ENCODE measurements around the gene LUM.
"Not testable (repeated sequence)": the region's sequence is repeated elsewhere in the genome, so short reads cannot be mapped to it uniquely, and the experiment has no call there.

LUM gene

DNA sequence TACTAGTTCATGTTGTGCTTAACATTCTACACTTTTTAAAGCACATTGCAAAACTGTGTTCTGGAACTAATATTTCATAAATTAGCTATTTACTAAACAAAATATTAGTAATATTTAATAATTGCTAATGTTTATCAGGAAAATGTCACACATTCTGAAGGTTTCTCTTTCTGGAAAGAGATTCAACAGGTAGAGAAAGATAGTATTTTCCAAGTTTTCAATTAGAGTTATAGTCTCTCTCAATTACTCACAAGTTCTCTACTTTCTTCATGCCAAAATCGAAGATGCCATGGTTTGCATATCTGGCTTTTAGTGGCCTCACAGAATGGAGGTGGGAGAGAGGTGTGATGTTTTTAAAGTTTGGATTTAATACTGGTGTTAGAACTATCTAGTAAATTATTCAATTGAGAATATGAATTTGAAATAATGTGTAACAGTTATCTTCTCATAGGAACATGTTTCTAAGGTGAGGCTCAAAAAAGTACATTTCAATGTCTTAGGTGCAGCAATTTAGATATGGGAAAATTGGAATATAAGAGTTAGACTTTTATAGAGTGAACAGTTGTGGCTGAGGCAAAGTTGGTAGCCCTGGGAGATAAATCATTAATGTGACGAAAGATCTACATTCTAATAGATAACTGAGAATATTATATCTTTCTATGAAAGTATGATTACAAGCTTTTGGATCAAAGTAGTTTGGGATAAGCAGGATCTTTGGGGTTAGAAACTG is 1.5 kb downstream of the LUM start:
- DNase-seq (ENCODE audit: low read depth): no peak

DNA sequence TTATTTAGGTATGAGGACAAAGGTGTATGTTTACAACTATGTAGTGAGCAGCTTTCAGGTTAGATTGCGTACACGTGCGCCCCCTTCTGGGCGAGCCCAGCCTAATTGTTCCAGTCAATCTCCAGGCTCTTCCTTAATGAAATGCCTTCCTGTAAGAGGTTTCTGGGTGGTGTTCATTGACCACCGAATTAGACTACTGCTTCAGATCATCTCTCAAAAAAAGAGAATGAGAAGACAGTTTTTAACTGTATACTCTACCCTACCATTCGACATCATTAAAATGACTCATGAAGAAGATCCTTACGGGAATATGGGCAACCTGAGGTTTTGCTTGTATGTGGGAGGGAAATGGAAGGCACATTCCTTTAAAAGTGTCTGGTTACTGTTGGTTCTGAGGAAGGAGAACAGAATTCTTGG is 2.1 kb downstream of the LUM start:
- peak; percentile 0 for DNase-seq (ENCODE audit: low read depth)

DNA sequence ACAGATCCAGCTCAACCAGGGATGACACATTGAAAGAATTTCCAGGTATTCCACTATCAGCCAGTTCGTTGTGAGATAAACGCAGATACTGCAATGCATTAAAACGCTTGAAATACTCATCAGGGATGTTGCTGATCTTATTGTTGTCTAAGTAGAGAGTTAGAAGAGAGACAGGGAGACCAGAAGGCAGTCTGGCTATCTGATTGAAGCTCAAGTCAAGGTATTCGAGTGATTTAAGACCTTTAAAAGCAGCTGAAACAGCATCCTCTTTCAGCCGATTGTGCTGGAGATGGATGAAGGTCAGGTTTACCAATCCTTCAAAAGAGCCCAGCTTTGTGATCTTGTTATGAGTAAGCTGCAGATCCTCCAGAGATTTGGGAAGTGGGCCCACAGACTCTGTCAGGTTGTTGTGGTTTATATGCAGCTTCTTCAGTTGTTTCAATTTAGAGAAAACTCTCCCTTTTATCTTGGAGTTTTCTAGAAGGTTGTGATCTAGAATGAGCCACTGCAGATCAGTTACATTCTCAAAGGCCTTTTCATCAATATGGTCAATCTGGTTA is 3.0 kb downstream of the LUM start:
- no peak for DNase-seq (ENCODE audit: low read depth)

DNA sequence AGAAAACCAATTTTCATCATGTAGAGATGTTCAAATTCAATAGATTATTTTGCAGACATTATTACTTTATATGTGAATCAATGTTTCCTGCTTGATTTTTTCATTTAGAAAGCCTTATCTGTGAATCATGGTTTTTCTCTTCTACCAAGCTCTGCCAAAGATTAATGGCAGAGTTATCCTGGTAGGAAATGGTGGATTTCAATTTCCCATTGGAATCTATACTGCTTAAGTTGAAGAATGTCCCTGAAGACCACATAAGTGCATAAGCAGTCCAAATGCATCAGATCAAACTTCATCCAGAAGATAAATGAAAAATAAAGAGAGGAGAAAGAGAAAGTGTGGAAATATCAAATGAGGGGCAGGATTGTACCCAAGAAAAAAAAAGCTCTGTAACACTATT is 5.0 kb downstream of the LUM start:
- DNase-seq (ENCODE audit: low read depth): no peak

DNA sequence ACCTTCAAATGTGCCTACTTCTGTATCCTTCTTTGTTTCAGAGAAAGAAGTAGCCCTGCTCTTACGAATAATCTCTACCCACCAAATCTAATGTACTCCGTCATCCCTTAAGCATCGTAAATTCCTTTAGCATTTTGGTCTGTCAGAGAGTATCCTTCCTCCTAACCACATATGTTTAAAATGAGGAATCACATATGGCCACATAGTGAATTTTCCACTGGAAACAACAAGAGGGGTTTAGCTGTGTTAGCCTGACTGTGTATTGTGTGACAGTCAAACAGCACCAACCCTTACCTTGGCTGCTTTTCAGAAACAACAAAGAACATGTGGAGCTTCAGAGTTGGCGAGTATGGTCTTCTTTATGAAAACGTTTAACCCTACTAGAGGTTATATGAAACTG is 5.5 kb downstream of the LUM start:
- DNase-seq (ENCODE audit: low read depth): no peak

DNA sequence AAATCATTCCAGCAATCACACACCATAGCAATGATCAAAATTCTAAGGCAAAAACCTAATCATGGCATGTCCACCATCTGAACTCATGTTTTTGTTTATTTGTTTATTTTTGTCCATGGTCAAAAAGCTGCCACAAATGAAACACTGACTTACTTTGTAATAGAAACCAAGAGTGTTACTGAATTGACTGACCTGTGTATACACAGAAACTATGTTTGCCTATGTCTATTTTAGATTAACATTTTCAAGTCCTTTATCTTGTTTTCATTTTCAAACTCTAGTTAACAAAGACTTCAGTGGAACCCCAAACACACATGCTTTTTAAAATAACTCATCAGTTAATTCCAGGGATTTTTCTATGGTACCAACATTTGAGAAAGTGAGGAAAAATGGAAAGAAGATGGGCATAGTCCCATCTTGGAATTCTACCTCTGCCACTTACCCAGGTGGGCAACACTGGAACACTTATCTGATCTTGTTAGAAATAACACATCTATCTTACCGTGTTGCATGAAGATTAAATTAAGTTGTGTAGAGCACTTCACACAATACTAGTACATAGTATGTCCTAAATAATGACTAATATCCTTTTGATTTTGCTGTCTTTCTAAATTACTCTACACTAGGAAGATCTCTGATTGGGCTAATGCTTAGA is 6.4 kb downstream of the LUM start:
- no peak for DNase-seq (ENCODE audit: low read depth)

DNA sequence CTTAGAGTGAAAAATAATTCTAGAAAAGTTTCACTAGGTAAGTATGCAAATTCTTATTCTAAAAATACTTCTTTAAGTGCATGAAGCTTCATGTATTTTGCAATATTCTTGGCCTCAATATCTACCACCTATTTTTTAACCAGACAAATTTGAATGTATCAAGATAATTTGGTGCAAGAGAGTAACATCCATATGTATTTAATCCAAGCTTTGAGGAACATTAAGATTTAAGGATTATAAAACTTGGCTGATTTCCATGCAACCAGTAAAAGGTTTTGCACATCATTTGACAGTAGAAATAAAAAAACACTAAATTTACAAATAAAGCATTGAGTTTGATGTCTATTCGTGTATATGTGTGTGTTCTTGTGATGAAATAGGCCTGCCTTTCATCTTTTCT is 7.7 kb downstream of the LUM start:
- DNase-seq (ENCODE audit: low read depth): no peak

DNA sequence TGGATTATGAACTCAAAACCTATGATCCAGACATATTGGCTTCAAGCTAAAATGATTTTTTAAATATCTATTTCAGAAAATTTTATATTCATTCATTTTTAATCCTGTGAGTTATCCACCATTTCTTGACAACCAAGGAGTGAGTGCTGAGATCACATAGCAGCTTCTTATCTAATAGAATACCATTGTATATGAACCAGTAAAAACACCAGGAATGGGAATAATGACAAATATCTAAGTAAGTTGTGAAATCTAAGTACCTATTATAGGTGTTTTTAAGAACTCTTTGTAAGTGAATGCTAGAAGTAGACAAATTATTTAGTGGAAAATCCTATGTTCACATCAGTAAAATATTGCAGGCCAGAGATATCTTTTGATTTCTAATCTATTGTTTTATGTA is 8.2 kb downstream of the LUM start:
- DNase-seq (ENCODE audit: low read depth): no peak

DNA sequence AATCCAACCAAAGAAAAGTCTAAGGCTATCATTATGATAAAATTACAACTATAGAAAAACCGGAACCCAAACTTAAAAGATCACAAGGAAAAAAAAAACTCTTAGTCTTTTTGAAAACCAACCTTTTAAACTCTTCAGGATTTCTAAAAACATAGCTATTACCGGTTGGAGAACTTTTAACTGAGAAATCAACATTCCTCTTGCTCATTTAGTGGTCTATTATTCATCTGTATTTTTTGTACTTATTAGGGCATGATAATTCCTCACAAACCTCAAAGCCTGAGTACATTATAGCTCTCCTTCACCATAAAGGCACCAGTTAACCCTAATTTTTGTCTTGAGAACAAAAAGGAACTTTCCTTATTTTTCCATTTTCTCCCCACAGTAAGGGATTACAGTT is 10.4 kb downstream of the LUM start:
- no peak for DNase-seq (ENCODE audit: low read depth)

DNA sequence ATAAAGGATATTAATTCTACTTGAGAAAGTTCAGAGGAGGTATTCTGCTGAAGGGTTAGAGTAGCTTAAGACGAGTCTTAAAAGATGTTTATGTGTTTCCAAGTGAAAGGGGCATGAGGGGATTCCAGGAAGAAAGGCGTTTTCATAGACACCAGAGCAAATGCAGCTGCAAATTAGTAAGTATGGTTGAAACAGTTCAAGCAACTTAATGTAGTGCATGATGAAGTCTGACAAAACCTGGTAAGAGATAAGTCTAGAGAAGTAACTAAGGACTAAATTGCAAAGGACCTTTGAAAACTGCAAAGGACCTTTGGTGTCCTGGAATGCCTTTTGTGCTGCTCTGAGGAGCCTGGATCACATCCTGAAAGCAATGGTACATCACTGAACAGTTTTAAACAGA is 11.5 kb downstream of the LUM start:
- DNase-seq (ENCODE audit: low read depth): no peak

DNA sequence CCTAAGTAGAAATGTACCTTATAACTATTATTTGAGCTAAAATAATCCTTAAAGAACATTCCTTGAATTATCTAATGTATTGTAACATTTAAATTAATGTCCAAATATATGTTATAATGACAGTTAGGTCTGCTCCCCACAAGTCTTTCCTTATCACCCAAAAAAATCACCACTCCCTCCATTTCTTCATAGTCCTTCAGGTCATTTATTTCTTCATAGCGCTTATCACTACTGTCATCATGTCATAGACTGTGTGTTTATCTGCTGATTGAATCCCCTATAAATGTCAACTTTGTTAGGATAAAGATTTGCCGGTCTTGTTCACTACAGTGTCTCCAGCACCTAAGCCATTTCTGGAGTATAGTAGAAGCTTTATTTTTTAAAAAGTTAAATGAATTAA is 12.0 kb downstream of the LUM start:
- DNase-seq (ENCODE audit: low read depth): no peak

DNA sequence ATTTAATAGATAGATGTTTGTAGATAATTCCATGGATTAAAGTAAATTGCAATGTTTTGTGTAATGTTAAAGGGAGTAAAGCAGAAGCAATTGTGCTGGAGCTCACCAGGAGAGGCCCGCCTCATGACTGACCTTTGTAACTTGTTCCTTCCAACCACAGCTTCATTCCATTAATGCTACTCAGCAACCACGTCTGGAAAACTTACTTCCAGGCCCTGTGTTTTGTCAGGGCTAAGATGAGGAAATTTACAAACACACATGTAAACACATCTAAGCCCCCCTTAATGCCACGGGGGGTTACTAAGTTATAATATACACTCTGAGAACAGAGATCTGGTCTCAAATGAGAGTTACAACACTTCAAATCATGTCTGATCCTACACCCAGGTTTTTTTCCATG is 12.4 kb downstream of the LUM start:
- no peak for DNase-seq (ENCODE audit: low read depth)

DNA sequence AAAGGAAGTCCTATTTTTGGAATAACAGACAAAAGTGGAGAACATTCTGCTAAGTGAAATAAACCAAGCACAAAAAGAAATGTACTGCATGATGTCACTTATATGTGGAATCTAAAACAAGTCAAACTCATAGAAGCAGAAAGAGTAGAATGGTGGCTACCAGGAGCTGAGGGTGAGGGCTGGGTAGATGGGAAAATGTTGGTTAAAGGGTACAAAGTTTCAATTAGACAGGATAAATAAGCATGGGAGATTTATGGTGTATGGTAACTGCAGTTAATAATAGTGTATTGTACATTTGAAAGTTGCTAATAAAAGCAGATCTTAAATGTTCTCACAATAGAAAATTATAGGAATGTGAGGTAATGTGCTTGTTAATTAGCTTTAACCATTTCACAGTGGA is 12.8 kb downstream of the LUM start:
- no peak for DNase-seq (ENCODE audit: low read depth)

DNA sequence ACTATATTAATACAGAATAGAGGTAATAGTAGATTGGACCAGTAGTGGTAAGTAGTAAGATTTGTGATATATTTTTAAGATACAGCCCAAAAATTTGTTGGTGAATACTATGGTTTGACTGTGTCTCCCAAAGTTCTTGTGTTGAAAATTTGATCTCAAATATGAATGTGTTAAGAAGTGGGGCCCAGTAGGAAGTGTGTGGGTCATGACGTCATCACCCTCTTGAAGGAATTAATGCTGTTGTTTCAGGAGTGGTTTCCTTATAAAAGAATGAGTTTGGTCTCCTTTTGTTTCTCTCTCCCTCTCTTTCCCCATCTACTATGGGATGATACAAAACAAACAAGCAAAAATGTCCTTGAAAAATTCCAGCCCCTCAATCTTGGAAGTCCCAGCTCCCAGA is 16.3 kb downstream of the LUM start:
- no peak for DNase-seq (ENCODE audit: low read depth)

DNA sequence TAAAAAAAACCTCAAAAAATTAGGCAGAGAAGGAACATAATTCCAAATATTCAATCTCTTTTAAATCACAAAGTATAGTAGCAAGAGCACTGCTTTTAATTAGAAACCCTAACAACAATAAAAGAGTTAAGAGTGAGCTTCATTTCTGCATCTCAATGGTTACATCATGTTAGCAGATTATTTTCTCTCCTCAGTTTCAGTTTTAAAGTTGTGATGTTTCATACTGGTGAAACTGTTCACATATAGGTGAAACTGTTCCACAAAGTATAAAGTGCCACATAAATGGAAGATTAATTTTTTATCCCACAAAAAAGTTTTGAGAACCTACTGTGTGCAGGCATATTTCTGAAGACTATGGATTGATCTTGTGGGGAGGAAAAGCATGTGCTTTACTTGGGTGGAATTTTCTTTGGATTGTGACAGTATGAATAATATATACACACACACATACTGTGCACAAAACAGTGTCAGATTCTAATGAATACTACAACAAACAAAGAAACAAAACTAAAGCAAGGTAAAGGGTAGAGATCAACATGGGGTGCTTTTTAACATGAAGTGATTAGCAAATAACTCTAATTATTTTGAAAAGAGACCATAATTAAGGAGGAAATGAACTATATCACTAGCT is 17.1 kb downstream of the LUM start:
- no peak for DNase-seq (ENCODE audit: low read depth)

DNA sequence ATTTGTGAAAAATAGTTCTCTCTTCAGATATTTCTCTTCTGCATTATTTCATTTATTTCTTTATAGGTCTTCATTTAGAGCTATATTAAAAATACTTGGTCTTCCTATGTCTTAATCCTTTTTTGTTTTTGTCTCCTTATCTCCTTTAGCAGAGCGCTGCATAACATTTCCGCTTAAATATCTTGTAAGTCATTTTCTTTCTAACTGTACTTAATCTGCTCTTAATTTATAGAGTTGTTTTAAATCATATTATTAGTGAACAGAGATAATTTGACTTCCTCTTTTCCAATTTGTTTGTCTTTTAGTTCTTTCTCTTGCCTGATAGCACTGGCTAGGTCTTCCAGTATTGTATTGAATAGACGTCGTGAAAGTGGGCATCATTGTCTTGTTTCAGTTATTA is 18.0 kb downstream of the LUM start:
- DNase-seq (ENCODE audit: low read depth): no peak

DNA sequence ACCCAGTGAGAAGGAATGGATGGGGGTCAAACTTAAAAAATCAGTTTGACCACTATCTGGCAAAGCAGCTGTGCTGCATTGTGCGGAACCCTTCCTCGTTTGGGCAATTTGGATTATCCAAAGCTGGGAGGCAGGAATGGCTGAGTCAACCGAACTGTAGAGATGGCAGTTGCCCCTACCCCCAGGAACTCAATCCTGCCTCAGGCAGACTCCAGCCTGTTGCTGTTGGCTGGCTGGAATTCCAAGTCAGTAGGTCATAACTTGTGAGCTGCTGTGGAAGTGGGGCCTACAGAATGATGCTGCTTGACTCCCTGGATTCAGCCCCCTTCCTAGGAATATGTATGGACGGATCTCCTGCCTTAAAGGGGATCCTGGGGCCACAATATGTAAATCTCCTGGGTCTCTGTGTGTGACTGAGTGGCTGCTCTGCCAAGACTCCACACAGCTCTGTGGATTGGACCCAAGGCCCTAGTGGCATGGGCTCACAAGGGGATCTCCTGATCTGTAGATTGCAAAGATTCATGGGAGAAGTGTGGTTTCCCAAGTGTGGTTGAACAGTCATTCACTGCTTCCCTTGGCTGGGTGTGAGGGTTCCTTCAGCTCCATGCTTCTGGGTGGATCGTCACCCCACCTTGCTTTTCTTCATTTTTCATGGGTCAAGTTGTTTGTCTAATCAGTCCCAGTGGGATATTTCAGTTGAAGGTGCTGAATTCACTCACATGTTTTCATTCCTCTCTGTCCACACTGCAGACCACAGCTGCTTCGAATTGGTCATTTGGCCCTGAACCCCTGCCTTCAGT is 19.2 kb downstream of the LUM start:
- no peak for DNase-seq (ENCODE audit: low read depth)

DNA sequence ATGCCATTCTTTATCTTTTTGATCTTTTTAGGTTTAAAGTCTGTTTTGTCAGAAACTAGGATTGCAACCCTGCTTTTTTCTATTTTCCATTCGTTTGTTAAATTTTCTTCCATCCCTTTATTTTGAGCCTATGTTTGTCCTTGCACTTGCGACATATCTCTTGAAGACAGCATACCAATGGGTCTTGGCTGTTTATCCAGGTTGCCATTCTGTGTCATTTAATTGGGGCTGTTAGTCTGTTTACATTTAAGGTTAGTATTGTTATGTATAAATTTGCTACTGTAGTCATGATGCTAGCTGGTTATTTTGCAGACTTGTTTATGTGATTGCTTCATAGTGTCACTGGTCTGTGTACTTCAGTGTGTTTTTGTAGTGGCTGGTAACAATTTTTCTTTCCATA is 21.3 kb downstream of the LUM start:
- not testable (repeated sequence) for DNase-seq (ENCODE audit: low read depth)

DNA sequence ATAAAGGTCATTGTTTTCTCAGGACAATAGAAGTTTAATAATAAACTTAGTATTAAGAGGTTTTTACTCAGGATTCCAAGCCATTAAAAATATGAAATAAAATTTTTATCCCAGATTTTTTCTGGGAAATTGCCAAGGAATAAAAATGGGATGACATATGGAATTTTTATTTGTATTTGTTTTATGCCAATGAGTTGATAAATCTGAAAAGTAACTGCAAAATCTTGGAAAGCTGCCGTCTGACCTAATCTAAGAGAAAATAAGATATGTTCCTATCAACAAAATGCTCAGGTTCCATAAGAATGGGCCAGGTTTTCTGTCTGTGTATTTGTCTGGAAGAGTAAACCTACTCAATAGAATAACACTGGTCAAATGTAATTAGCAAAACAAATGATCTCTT is 31.3 kb downstream of the LUM start:
- no peak for DNase-seq (ENCODE audit: low read depth)

DNA sequence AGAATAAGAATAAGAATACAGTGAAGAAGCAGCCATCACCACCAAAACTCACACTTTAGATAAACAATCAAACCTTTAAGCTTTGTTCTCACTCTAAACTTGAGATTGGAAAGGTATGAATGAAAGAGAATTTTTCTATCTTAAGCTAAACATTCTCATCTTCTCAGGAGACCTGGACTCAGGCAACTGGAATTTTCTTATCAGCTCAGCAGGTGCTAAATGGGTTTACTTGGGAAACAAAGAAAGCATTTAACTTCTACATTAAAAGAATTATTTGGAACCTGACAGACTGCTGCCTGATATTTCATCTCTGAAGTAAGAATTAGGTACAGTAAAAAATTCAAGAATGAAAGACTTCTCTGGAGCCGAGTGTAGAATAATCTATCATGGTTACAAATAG is 32.8 kb downstream of the LUM start:
- DNase-seq (ENCODE audit: low read depth): no peak

DNA sequence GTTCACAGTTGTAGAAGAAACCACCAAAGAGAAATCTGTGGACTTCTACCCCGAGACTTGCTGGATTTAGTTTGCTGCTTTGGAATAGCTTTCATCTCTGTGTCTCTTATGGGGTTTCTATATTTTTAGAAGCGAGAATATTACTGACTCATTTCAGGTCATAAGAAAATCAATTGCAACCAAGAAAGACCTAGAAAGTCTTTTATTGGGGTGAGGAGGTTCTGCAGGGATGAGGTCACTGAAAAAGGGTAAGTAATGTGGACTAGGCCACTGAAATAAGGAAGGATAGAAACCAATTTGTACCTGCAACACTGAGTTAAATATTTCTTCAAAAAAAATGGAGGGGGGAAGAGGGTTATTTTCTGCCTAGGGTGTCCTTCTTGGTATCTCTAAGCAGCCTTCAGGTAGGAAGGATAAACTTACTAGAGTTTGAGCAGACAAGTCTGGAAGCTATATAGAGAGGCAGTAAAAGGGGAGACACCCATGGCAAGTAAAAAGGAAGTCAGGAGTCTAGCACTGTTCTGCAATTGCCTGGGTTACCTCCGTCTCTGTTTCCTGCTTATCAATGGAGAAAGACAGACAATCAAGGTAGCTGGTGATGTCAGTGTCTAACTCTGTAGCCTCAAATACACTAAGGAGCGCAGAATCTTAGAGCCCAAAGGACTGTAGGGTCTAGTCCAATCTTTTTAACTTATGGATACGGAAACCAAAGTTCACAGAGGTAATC is 33.9 kb downstream of the LUM start:
- no peak for DNase-seq (ENCODE audit: low read depth)

DNA sequence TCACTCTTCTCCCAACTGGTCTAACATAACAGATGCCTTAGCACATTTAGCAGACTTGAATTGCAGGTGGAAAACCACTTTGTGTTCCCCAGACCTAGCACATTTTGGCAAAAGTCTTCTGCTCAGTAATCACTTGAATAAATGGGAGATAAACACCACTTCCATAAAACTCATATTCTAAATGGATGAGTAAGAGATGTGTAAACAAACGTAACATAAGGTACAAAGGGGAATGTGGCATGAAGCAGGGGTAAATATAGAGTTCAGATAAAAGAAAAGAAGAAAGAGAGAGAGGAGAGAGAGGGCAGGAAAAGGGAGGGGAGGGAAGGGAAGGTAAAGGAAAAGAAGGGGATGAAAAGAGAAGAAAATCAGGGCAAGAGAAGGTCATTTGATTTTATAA is 36.4 kb downstream of the LUM start:
- DNase-seq (ENCODE audit: low read depth): no peak

Data from activated gamma-delta T cell treated with anti-CD3 and anti-CD28 coated beads, Interleukin-2, amount 50 U/mL, for 16 hours (primary cell).